K562 (cell line): ENCODE measurements around the gene FKRP. TPM values are rescaled to one million over a fixed set of nuclear protein-coding genes. Genes with fewer than 3 reads are reported as not detected.
A peak's percentile ranks its signal among the peaks of the same experiment; 100 is the strongest.

Experiments used
- ATAC-seq: fragments of 200-7000 bp; cut with Tn5 transposase; 3 replicates; pipeline ENCODE4 v1.9.1; 2020; ENCODE audit warnings: moderate library complexity
- BruUV-seq: library from RNA; stranded (reverse); fragments of 400-500 nt; replicated peaks from 2 replicates; lab custom pipeline; 2021; lab: Mats Ljungman, UMichigan
- CTCF ChIA-PET: fragments of 300-600 bp; formaldehyde crosslinking; extraction: SDS; loops from one replicate; lab custom pipeline; 2021; ENCODE audit warnings: low intra/inter-chr PET ratio; lab: Yijun Ruan, JAX
- POLR2A ChIA-PET: fragments of 300-600, 350-650 bp; sonication (Branson Sonifier 250); formaldehyde crosslinking; extraction: SDS; loops from one replicate; lab custom pipeline; 2021; ENCODE audit warnings: antibody characterized with exemption, inconsistent platforms; lab: Yijun Ruan, JAX
- DNase-seq, 4 experiments: peaks; one replicate each; pipeline versions ENCODE4 v3.0.0 to v3.0.0-alpha.2; 2011 to 2018; ENCODE audit warnings: low spot score in 3 of 4, mixed read lengths in 3 of 4; ENCODE audit errors: extremely low read depth in 1 of 4
- FAIRE-seq: peaks from 2 replicates; lab custom pipeline; 2011; peaks lifted over from hg19 to GRCh38; lab: Jason Lieb, UNC
- H2AFZ ChIP-seq: 2 replicates; pipeline ENCODE4 v1.6.0; 2011; ENCODE audit warnings: low read depth, low read length, control low read depth, inconsistent platforms
- H3K27ac ChIP-seq: fragments of 200-600 bp; 3 replicates; pipeline ENCODE4 v1.8.0; 2011; ENCODE audit warnings: low read depth, mild to moderate bottlenecking, control low read depth, inconsistent platforms, low read length, moderate library complexity, mixed read lengths; ENCODE audit errors: extremely low read depth
- H3K27me3 ChIP-seq, 2 experiments: fragments of 300-600 bp in 1 of 2; 2 replicates in 1 of 2; 3 replicates in 1 of 2; pipeline versions ENCODE4 v1.6.0 to v1.8.0; 2011; ENCODE audit warnings: inconsistent platforms in 2 of 2, low read length in 2 of 2, mild to moderate bottlenecking in 1 of 2, mixed read lengths in 1 of 2, moderate library complexity in 1 of 2; ENCODE audit not compliant: control insufficient read depth in 2 of 2, insufficient read depth in 2 of 2
- H3K36me3 ChIP-seq: fragments of 300-600 bp; 3 replicates; pipeline ENCODE4 v1.8.0; 2011; ENCODE audit warnings: mild to moderate bottlenecking, low read length, inconsistent platforms; ENCODE audit not compliant: control insufficient read depth, insufficient read depth
- H3K4me1 ChIP-seq, 2 experiments: fragments of 200-600 bp in 1 of 2; replicated peaks in 1 of 2; 2 replicates in 1 of 2; 3 replicates in 1 of 2; pipeline versions ENCODE4 v1.5.1 to v1.8.0; 2011; ENCODE audit warnings: inconsistent platforms in 2 of 2, low read length in 2 of 2, mild to moderate bottlenecking in 1 of 2, mixed read lengths in 1 of 2, moderate library complexity in 1 of 2; ENCODE audit not compliant: control insufficient read depth in 2 of 2, insufficient read depth in 2 of 2
- H3K4me2 ChIP-seq: 2 replicates; pipeline ENCODE4 v1.6.1; 2011; ENCODE audit warnings: low read length, control low read depth, inconsistent platforms, mixed read lengths; ENCODE audit not compliant: insufficient read depth
- H3K4me3 ChIP-seq: fragments of 200-600 bp; sonication (generic), shearing (Covaris generic); 2 replicates; pipeline ENCODE4 v1.5.1; 2016; ENCODE audit warnings: control low read depth, inconsistent platforms
- H3K79me2 ChIP-seq: fragments of 200-600 bp; 3 replicates; pipeline ENCODE4 v1.8.0; 2011; ENCODE audit warnings: low read length, inconsistent platforms; ENCODE audit not compliant: control insufficient read depth, insufficient read depth
- H3K9ac ChIP-seq, 2 experiments: 2 replicates each; pipeline versions ENCODE4 v1.6.0 to v1.6.1; 2011; ENCODE audit warnings: low read depth in 2 of 2, low read length in 2 of 2, control low read depth in 1 of 2, inconsistent platforms in 1 of 2, mild to moderate bottlenecking in 1 of 2, mixed read lengths in 1 of 2; ENCODE audit not compliant: insufficient read depth in 1 of 2
- H3K9me1 ChIP-seq: one replicate; pipeline ENCODE4 v1.6.0; 2011; ENCODE audit warnings: inconsistent platforms, mild to moderate bottlenecking, low read length, moderate library complexity; ENCODE audit not compliant: control insufficient read depth, insufficient read depth
- H3K9me3 ChIP-seq: replicated peaks from 2 replicates; pipeline ENCODE4 v1.5.1; 2011; ENCODE audit warnings: low read depth, low read length, inconsistent platforms; ENCODE audit not compliant: control insufficient read depth, insufficient read depth
- H4K20me1 ChIP-seq: replicated peaks from 2 replicates; pipeline ENCODE4 v1.6.1; 2011; ENCODE audit warnings: low read length, inconsistent platforms, mixed read lengths; ENCODE audit not compliant: control insufficient read depth, insufficient read depth
- EGR1 ChIP-seq: fragments of 450-650 bp; conservative IDR thresholded peaks from 2 replicates; pipeline ENCODE4 v1.6.1; 2017; ENCODE audit warnings: mild to moderate bottlenecking
- ETV6 ChIP-seq, 3 experiments: fragments of 150-350 bp in 1 of 3; sonication (generic) in 1 of 3; formaldehyde crosslinking in 1 of 3; IDR thresholded peaks; 2 replicates each; pipeline versions ENCODE4 v1.6.1 to v1.8.0; 2014 to 2022; ENCODE audit warnings: borderline replicate concordance in 2 of 3, low read depth in 2 of 3, antibody characterized with exemption in 1 of 3, low read length in 1 of 3, mild to moderate bottlenecking in 1 of 3, missing genetic modification reagents in 1 of 3
- EWSR1 ChIP-seq: fragments of 450-650 bp; IDR thresholded peaks from 2 replicates; pipeline ENCODE4 v1.6.1; 2018; ENCODE audit warnings: borderline replicate concordance, mild to moderate bottlenecking, low read depth, moderate library complexity; ENCODE audit not compliant: partially characterized antibody
- FOSL1 ChIP-seq: fragments of 200-800 bp; sonication (Bioruptor generic); conservative IDR thresholded peaks from 2 replicates; pipeline ENCODE4 v1.6.1; 2016; ENCODE audit warnings: missing genetic modification characterization, missing compliant biosample characterization
- KLF10 ChIP-seq: fragments of 250-450 bp; sonication (Bioruptor Pico); IDR thresholded peaks from 2 replicates; pipeline ENCODE4 v1.6.1; 2021; ENCODE audit warnings: matching md5 sums
- NKRF ChIP-seq: fragments of 450-650 bp; IDR thresholded peaks from 2 replicates; pipeline ENCODE4 v1.6.1; 2016; ENCODE audit warnings: borderline replicate concordance
- PCBP2 ChIP-seq: fragments of 200-400 bp; formaldehyde crosslinking; IDR thresholded peaks from 2 replicates; pipeline ENCODE4 v1.6.1; 2018; ENCODE audit warnings: low read length, low read depth, mild to moderate bottlenecking, moderate library complexity; ENCODE audit not compliant: poor library complexity, severe bottlenecking
- SIX5 ChIP-seq, 2 experiments: IDR thresholded peaks; 2 replicates each; pipeline ENCODE4 v1.6.1; 2011; ENCODE audit warnings: low read length in 2 of 2, borderline replicate concordance in 1 of 2, low read depth in 1 of 2, mild to moderate bottlenecking in 1 of 2, moderate library complexity in 1 of 2; ENCODE audit not compliant: insufficient read depth in 1 of 2
- SP1 ChIP-seq: sonication (generic); formaldehyde crosslinking; IDR thresholded peaks from 2 replicates; pipeline ENCODE4 v1.8.1; 2022; ENCODE audit warnings: mild to moderate bottlenecking, missing genetic modification reagents
- TAL1 ChIP-seq: fragments of 450-650 bp; IDR thresholded peaks from 2 replicates; pipeline ENCODE4 v1.6.1; 2016; ENCODE audit warnings: mild to moderate bottlenecking
- USF1 ChIP-seq: sonication (generic); formaldehyde crosslinking; IDR thresholded peaks from 2 replicates; pipeline ENCODE4 v1.9.0; 2022; ENCODE audit warnings: mild to moderate bottlenecking, missing genetic modification reagents
- ZBTB26 ChIP-seq: fragments of 450-650 bp; formaldehyde crosslinking; IDR thresholded peaks from 2 replicates; pipeline ENCODE4 v1.4.0; 2022; ENCODE audit warnings: missing genetic modification characterization
- ZBTB34 ChIP-seq: fragments of 250-450 bp; sonication (Bioruptor Pico); IDR thresholded peaks from 2 replicates; pipeline ENCODE4 v1.8.0; 2021; ENCODE audit warnings: mild to moderate bottlenecking, moderate library complexity
- ZNF197 ChIP-seq: fragments of 200-800 bp; sonication (Bioruptor generic); IDR thresholded peaks from 2 replicates; pipeline ENCODE4 v1.6.1; 2016; ENCODE audit warnings: low read depth, missing genetic modification characterization, missing compliant biosample characterization
- ZNF316 ChIP-seq: fragments of 450-650 bp; IDR thresholded peaks from 2 replicates; pipeline ENCODE4 v1.6.1; 2016
- ZNF57 ChIP-seq: fragments of 450-650 bp; formaldehyde crosslinking; IDR thresholded peaks from 2 replicates; pipeline ENCODE4 v1.4.0; 2020; ENCODE audit warnings: mild to moderate bottlenecking, moderate library complexity
- WGBS: fragments of 100-300 bp; shearing (Covaris generic); methylation state at CpG from one replicate; pipeline ENCODE4 v1.1.6; 2016; ENCODE audit warnings: low coverage, mixed read lengths; ENCODE audit not compliant: insufficient coverage; ENCODE audit errors: missing lambda C conversion rate; 5-methylcytosine and 5-hydroxymethylcytosine counted together
- in situ Hi-C: fragments of 300-500 bp; cut with MboI; formaldehyde crosslinking; loops from 4 replicates; pipeline ENCODE4 v1.15.0; 2018; ENCODE audit warnings: inconsistent platforms, mixed read lengths
- intact Hi-C: fragments of 100-400 bp; cut with micrococcal nuclease; formaldehyde crosslinking; loops from 2 replicates; pipeline ENCODE4 v1.14.2; 2022
- polyA plus RNA-seq, 8 experiments: library from polyadenylated mRNA; depleted of rRNA in 4 of 8; stranded (reverse) in 5 of 8; unstranded in 3 of 8; fragments of >200 nt; fragmentation: Nextera tagmentation in 2 of 8; fragmentation: Illumina TruSeq in 1 of 8; extraction: Ambion mirVana in 2 of 8; extraction: Trizol in 1 of 8; gene quantifications; 2 replicates each; pipeline versions ENCODE4 v1.2.1 to v1.2.3, GENCODE V29; 2011 to 2014; ENCODE audit warnings: inconsistent platforms in 1 of 8, missing spikeins in 1 of 8
- total RNA-seq, 7 experiments: library from RNA; depleted of rRNA in 6 of 7; stranded (reverse); fragments of >200 nt in 6 of 7; fragmentation: Illumina TruSeq in 2 of 7; extraction: Trizol in 2 of 7; gene quantifications; 2 replicates each; pipeline versions ENCODE4 v1.2.1 to v1.2.3, GENCODE V29; 2011 to 2021; ENCODE audit warnings: low replicate concordance in 1 of 7

FKRP gene
- total and polyA plus RNA-seq, 9 of the 15 experiments (the other 6 are each of a cell fraction or from before 2014, with no cell fraction given), result 0.68 to 16.1 (median 6.5) TPM

GRCh38 chr19:46731007-46731501, 14.8 kb upstream of the FKRP start:
- Histone ChIP-seq H2AFZ (no peak overlapping the region), H4K20me1 (peaks cover 37% of the 10 kb centered on the region), H3K9me3 (no peaks in the 10 kb centered on the region), H3K4me1 (peaks cover 27 to 66% of the 10 kb centered on the region in 2 experiments), H3K79me2 (peaks cover 67% of the 10 kb centered on the region), H3K27ac (peak overlapping the region; percentile 75), H3K36me3 (peaks cover 96% of the 10 kb centered on the region), H3K9me1 (peaks cover 8% of the 10 kb centered on the region), H3K4me2 (peak overlapping the region; percentile 68), H3K9ac (peak overlapping the region; percentile 16 to 67; a peak in 3 of 4 replicates), H3K27me3 (no peaks in the 10 kb centered on the region), H3K4me3 (no peak overlapping the region)
- ChIA-PET CTCF (no interaction called here), POLR2A (interaction anchor here (0.6 to 2.0 kb wide), 9 partner anchors 8 to 384 kb away, joined by 3 to 12 read pairs (median 5); no protein-coding TSS in a partner anchor)
- in situ Hi-C loops, result no loop called here
- FAIRE-seq, result peak; percentile 96
- no TSS peak for BruUV-seq
- ATAC-seq, result peak; percentile 87
- intact Hi-C loops, result no loop called here
- WGBS, result 12% methylated on average over 14 of the region's 14 CpGs
- DNase-seq, result peak; percentile 71 to 87 (median 78)
- no peak for TF ChIP-seq ETV6 (IDR thresholded peaks at IDR 0.05; ENCODE audit: borderline replicate concordance in 1 of 2, low read depth in 2 of 2, low read length in 1 of 2)
- no peak for TF ChIP-seq ETV6 (CRISPR knock-in tag; IDR thresholded peaks at IDR 0.05; ENCODE audit: borderline replicate concordance)
- TF ChIP-seq ZNF197 (CRISPR knock-in tag), result no peak
- TF ChIP-seq ZBTB34 (CRISPR knock-in tag), result no peak
- TF ChIP-seq TAL1, result no peak
- TF ChIP-seq SP1, result 0 out of 2 replicates have a peak, but pooled peaks have one; percentile 46
- TF ChIP-seq USF1 (CRISPR knock-in tag), result no peak
- no peak for TF ChIP-seq EWSR1
- no peak for TF ChIP-seq ZNF57 (CRISPR knock-in tag)
- no peak for TF ChIP-seq NKRF
- no peak for TF ChIP-seq KLF10 (CRISPR knock-in tag)
- no peak for TF ChIP-seq EGR1
- TF ChIP-seq SIX5 (IDR thresholded peaks at IDR 0.05; ENCODE audit: borderline replicate concordance in 1 of 2, insufficient read depth in 1 of 2, low read depth in 1 of 2, low read length in 2 of 2), result no peak
- no peak for TF ChIP-seq ZBTB26
- TF ChIP-seq ZNF316, result peak; percentile 98
- TF ChIP-seq FOSL1 (tag), result peak; percentile 90
- TF ChIP-seq PCBP2, result no peak
